ENCODE measurements around the gene SCP2D1.

DNA sequence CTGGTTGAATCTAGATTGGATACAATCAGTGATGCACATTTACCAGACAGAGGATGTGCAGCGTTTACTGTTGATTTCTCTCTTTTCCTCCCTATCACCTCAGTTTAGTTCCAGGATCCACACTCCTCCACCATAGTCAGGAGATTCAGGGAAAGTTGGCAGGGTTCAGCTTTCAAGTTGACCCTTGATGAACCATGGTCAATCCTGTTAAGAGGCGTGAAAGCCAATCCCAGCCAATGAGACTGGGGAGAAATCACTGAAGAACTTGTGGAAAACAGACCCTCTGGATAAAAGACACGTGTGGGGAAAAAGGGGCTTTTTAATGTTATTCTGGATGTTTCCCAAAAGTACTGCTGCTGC lies 19.2 kb upstream of the SCP2D1 start:
- no peak for TF ChIP-seq CTCF (IDR thresholded peaks at IDR 0.05)
- no peak for TF ChIP-seq POLR2A (IDR thresholded peaks at IDR 0.05)
- TF ChIP-seq POLR2AphosphoS5 (IDR thresholded peaks at IDR 0.05) = no peak
